Type B pancreatic cell (in vitro differentiated cells): ENCODE measurements around the gene SDK2. TPM values are rescaled to one million over a fixed set of nuclear protein-coding genes. Genes with fewer than 3 reads are reported as not detected.

ENCODE experiments used
- DNase-seq: peaks from one replicate; pipeline ENCODE4 v3.0.0; 2021; ENCODE audit warnings: mixed read lengths; ENCODE audit not compliant: unreplicated experiment; ENCODE audit errors: extremely low spot score
- H3K27ac Mint-ChIP-seq: 2 replicates; pipeline ENCODE4 v1.8.0; 2021; ENCODE audit warnings: mild to moderate bottlenecking, mixed read lengths
- H3K27me3 Mint-ChIP-seq: 2 replicates; pipeline ENCODE4 v1.8.0; 2021; ENCODE audit warnings: mixed read lengths
- H3K36me3 Mint-ChIP-seq: 2 replicates; pipeline ENCODE4 v1.8.0; 2021; ENCODE audit warnings: mixed read lengths
- H3K4me1 Mint-ChIP-seq: one replicate; pipeline ENCODE4 v1.8.0; 2021; ENCODE audit warnings: mixed read lengths; ENCODE audit not compliant: unreplicated experiment
- H3K4me3 Mint-ChIP-seq: 2 replicates; pipeline ENCODE4 v1.8.0; 2021; ENCODE audit warnings: mild to moderate bottlenecking, mixed read lengths
- H3K9me3 Mint-ChIP-seq: 2 replicates; pipeline ENCODE4 v1.8.0; 2021; ENCODE audit warnings: mixed read lengths
- CTCF ChIP-seq: fragments of 200-600 bp; sonication (generic); conservative IDR thresholded peaks from 2 replicates; pipeline ENCODE4 v1.5.0; 2021; ENCODE audit warnings: antibody characterized with exemption, mild to moderate bottlenecking
- total RNA-seq: library from RNA; stranded (reverse); gene quantifications from 2 replicates; pipeline ENCODE4 v1.2.1, GENCODE V29; 2021; ENCODE audit warnings: low replicate concordance

SDK2 gene
- total RNA-seq, 1 donor from 2014 or later: 47.3 TPM

GRCh38 chr17:73292031-73292531 is 352.2 kb downstream of the SDK2 start:
- TF ChIP-seq CTCF: no peak
- peaks cover 46% of the 10 kb centered on the region for H3K4me1 Mint-ChIP-seq
- H3K27me3 Mint-ChIP-seq: no peaks in the 10 kb centered on the region
- no peak overlapping the region for H3K27ac Mint-ChIP-seq
- no peak overlapping the region for H3K4me3 Mint-ChIP-seq
- H3K9me3 Mint-ChIP-seq: no peaks in the 10 kb centered on the region
- H3K36me3 Mint-ChIP-seq: peaks cover 3% of the 10 kb centered on the region
- no peak for DNase-seq

- DNase-seq: no peak
- Mint-ChIP-seq H3K4me1 (peaks cover 54% of the 10 kb centered on the region), H3K27me3 (no peaks in the 10 kb centered on the region), H3K4me3 (no peak overlapping the region), H3K27ac (no peak overlapping the region), H3K9me3 (no peaks in the 10 kb centered on the region), H3K36me3 (peaks cover 9% of the 10 kb centered on the region)
- no peak for TF ChIP-seq CTCF
Measured at GRCh38 chr17:73291260-73291801, 352.9 kb downstream of the SDK2 start.

- H3K27me3 Mint-ChIP-seq: no peaks in the 10 kb centered on the region
- TF ChIP-seq CTCF: no peak
- no peak for DNase-seq
- no peaks in the 10 kb centered on the region for H3K9me3 Mint-ChIP-seq
- peaks cover 11% of the 10 kb centered on the region for H3K36me3 Mint-ChIP-seq
- no peak overlapping the region for H3K4me3 Mint-ChIP-seq
- H3K27ac Mint-ChIP-seq: peak overlapping the region; percentile 1
- peaks cover 57% of the 10 kb centered on the region for H3K4me1 Mint-ChIP-seq
Measured at GRCh38 chr17:73290399-73291259, 353.6 kb downstream of the SDK2 start.

- no peaks in the 10 kb centered on the region for H3K9me3 Mint-ChIP-seq
- H3K27me3 Mint-ChIP-seq: no peaks in the 10 kb centered on the region
- DNase-seq: no peak
- peaks cover 57% of the 10 kb centered on the region for H3K4me1 Mint-ChIP-seq
- H3K4me3 Mint-ChIP-seq: no peak overlapping the region
- no peak for TF ChIP-seq CTCF
- H3K27ac Mint-ChIP-seq: peak overlapping the region; percentile 84
- H3K36me3 Mint-ChIP-seq: peaks cover 11% of the 10 kb centered on the region
Measured at GRCh38 chr17:73289549-73290254, 354.5 kb downstream of the SDK2 start.

GRCh38 chr17:73288534-73289302 is 355.5 kb downstream of the SDK2 start:
- no peak for TF ChIP-seq CTCF
- H3K27me3 Mint-ChIP-seq: no peaks in the 10 kb centered on the region
- peaks cover 11% of the 10 kb centered on the region for H3K36me3 Mint-ChIP-seq
- no peak for DNase-seq
- H3K9me3 Mint-ChIP-seq: no peaks in the 10 kb centered on the region
- peak overlapping the region; percentile 84 for H3K27ac Mint-ChIP-seq
- H3K4me1 Mint-ChIP-seq: peaks cover 64% of the 10 kb centered on the region
- peak overlapping the region; percentile 34 for H3K4me3 Mint-ChIP-seq
